HepG2 (cell line): Measurements from ENCODE around the gene OR1E1. TPM values are rescaled to one million over a fixed set of nuclear protein-coding genes. Genes with fewer than 3 reads are reported as not detected.
A peak's percentile ranks its signal among the peaks of the same experiment; 100 is the strongest.
"Not testable (repeated sequence)": the region's sequence is repeated elsewhere in the genome, so short reads cannot be mapped to it uniquely, and the experiment has no call there.

Experiments used
- ATAC-seq: fragments of 200-7000 bp; cut with Tn5 transposase; 3 replicates; pipeline ENCODE4 v1.9.1; 2020; ENCODE audit warnings: mild to moderate bottlenecking, moderate library complexity
- BruUV-seq: library from RNA; stranded (reverse); fragments of 400-500 nt; replicated peaks from 2 replicates; lab custom pipeline; 2021; lab: Mats Ljungman, UMichigan
- CTCF ChIA-PET: fragments of 300-600 bp; formaldehyde crosslinking; extraction: SDS; loops from one replicate; lab custom pipeline; 2021; ENCODE audit warnings: low total read pairs, inconsistent platforms, low intra/inter-chr PET ratio; lab: Yijun Ruan, JAX
- POLR2A ChIA-PET: fragments of 350-600 bp; sonication (Branson Sonifier 250); formaldehyde crosslinking; loops from one replicate; lab custom pipeline; 2020; ENCODE audit warnings: antibody characterized with exemption, inconsistent platforms; lab: Yijun Ruan, JAX
- DNase-seq: peaks from one replicate; pipeline ENCODE4 v3.0.0-alpha.2; 2015; ENCODE audit warnings: low spot score
- FAIRE-seq: peaks from 3 replicates; lab custom pipeline; 2011; peaks lifted over from hg19 to GRCh38; lab: Jason Lieb, UNC
- H2AFZ ChIP-seq: one replicate; pipeline ENCODE4 v1.6.1; 2011; ENCODE audit warnings: low read length, inconsistent platforms
- H3K27ac ChIP-seq: fragments of 300-600 bp; 3 replicates; pipeline ENCODE4 v1.8.0; 2011; ENCODE audit warnings: mixed run types, mild to moderate bottlenecking, mixed read lengths, low read length, inconsistent platforms; ENCODE audit not compliant: insufficient read depth; ENCODE audit errors: extremely low read length
- H3K27me3 ChIP-seq, 2 experiments: fragments of 200-600 bp in 1 of 2; 2 replicates in 1 of 2; 3 replicates in 1 of 2; pipeline versions ENCODE4 v1.6.0 to v1.8.0; 2011; ENCODE audit warnings: low read length in 2 of 2, mild to moderate bottlenecking in 2 of 2, moderate library complexity in 2 of 2, inconsistent platforms in 1 of 2; ENCODE audit not compliant: insufficient read depth in 2 of 2, control insufficient read depth in 1 of 2
- H3K36me3 ChIP-seq, 2 experiments: fragments of 200-600 bp in 1 of 2; replicated peaks in 1 of 2; 2 replicates in 1 of 2; 3 replicates in 1 of 2; pipeline versions ENCODE4 v1.5.1 to v1.8.0; 2011; ENCODE audit warnings: low read length in 2 of 2, inconsistent platforms in 1 of 2; ENCODE audit not compliant: insufficient read depth in 2 of 2, control insufficient read depth in 1 of 2
- H3K4me1 ChIP-seq: 2 replicates; pipeline ENCODE4 v1.5.1; 2012; ENCODE audit warnings: low read length, inconsistent platforms; ENCODE audit not compliant: insufficient read depth
- H3K4me2 ChIP-seq: 2 replicates; pipeline ENCODE4 v1.6.0; 2011; ENCODE audit warnings: low read depth, low read length, inconsistent platforms
- H3K4me3 ChIP-seq, 3 experiments: fragments of 200-600 bp in 1 of 3; sonication (generic), shearing (Covaris generic) in 1 of 3; replicated peaks in 1 of 3; 2 replicates each; pipeline ENCODE4 v1.5.1; 2011 to 2016; ENCODE audit warnings: low read length in 3 of 3, inconsistent platforms in 2 of 3, low read depth in 2 of 3, mild to moderate bottlenecking in 2 of 3, control low read depth in 1 of 3, mixed read lengths in 1 of 3; ENCODE audit not compliant: insufficient read depth in 1 of 3
- H3K79me2 ChIP-seq: one replicate; pipeline ENCODE4 v1.6.1; 2011; ENCODE audit warnings: low read length, inconsistent platforms; ENCODE audit not compliant: insufficient read depth
- H3K9ac ChIP-seq: 2 replicates; pipeline ENCODE4 v1.6.0; 2011; ENCODE audit warnings: mild to moderate bottlenecking, low read depth, low read length, inconsistent platforms; ENCODE audit not compliant: insufficient read depth
- H3K9me3 ChIP-seq: 2 replicates; pipeline ENCODE4 v1.5.1; 2012; ENCODE audit warnings: mild to moderate bottlenecking, low read length
- H4K20me1 ChIP-seq: 2 replicates; pipeline ENCODE4 v1.6.0; 2011; ENCODE audit warnings: inconsistent platforms, mild to moderate bottlenecking, low read length, moderate library complexity; ENCODE audit not compliant: insufficient read depth
- CTCF ChIP-seq: sonication (generic); formaldehyde crosslinking; IDR thresholded peaks from 2 replicates; pipeline ENCODE4 v1.5.0; 2020; ENCODE audit warnings: mild to moderate bottlenecking, missing genetic modification reagents, moderate library complexity
- EHMT2 ChIP-seq: fragments of 200-600 bp; sonication (generic); IDR thresholded peaks from 2 replicates; pipeline ENCODE4 v1.7.0; 2017; ENCODE audit warnings: antibody characterized with exemption, low read depth, low read length, borderline replicate concordance
- HOXA9 ChIP-seq: sonication (generic); formaldehyde crosslinking; IDR thresholded peaks from 2 replicates; pipeline ENCODE4 v1.8.1; 2022; ENCODE audit warnings: missing genetic modification reagents, mild to moderate bottlenecking, moderate library complexity, borderline replicate concordance
- MIER2 ChIP-seq: IDR thresholded peaks from 2 replicates; pipeline ENCODE4 v1.6.1; 2016; ENCODE audit warnings: missing biosample characterization, missing genetic modification reagents
- RARA ChIP-seq: IDR thresholded peaks from 2 replicates; pipeline ENCODE4 v1.6.1; 2016; ENCODE audit warnings: missing genetic modification reagents, missing compliant biosample characterization
- REST ChIP-seq, 2 experiments: IDR thresholded peaks; 2 replicates each; pipeline ENCODE4 v1.6.1; 2011 to 2012; ENCODE audit warnings: low read length in 2 of 2, borderline replicate concordance in 1 of 2, low read depth in 1 of 2, mild to moderate bottlenecking in 1 of 2, moderate library complexity in 1 of 2
- WIZ ChIP-seq: sonication (generic); formaldehyde crosslinking; IDR thresholded peaks from 2 replicates; pipeline ENCODE4 v1.5.1; 2020; ENCODE audit warnings: mild to moderate bottlenecking, missing genetic modification reagents
- ZNF672 ChIP-seq: sonication (generic); formaldehyde crosslinking; IDR thresholded peaks from 2 replicates; pipeline ENCODE4 v1.8.1; 2022; ENCODE audit warnings: missing genetic modification reagents
- WGBS: methylation state at CpG from one replicate; pipeline ENCODE4 v1.1.6; 2017; ENCODE audit warnings: low lambda C conversion rate; 5-methylcytosine and 5-hydroxymethylcytosine counted together
- in situ Hi-C: cut with HindIII; loops from 2 replicates; pipeline ENCODE4 v1.10.0; 2017; ENCODE audit warnings: low pct_unique_long_range_greater_than_20kb; ENCODE audit not compliant: extremely low pct_ligation_motif_present
- intact Hi-C: fragments of 100-400 bp; cut with micrococcal nuclease; formaldehyde crosslinking; loops from one replicate; pipeline ENCODE4 v1.10.0; 2022; ENCODE audit not compliant: unreplicated experiment
- polyA plus RNA-seq, 8 experiments: library from polyadenylated mRNA; depleted of rRNA in 3 of 8; stranded (reverse) in 7 of 8; unstranded in 1 of 8; fragments of >200 nt; fragmentation: Illumina TruSeq in 4 of 8; extraction: Trizol in 4 of 8; gene quantifications; 2 replicates each; pipeline versions ENCODE4 v1.2.1 to v1.2.3, GENCODE V29; 2011 to 2016; ENCODE audit warnings: low read depth in 4 of 8, missing spikeins in 1 of 8, mixed read lengths in 1 of 8; ENCODE audit not compliant: insufficient read depth in 1 of 8
- total RNA-seq, 5 experiments: library from RNA; depleted of rRNA; stranded (reverse); fragments of >200 nt; fragmentation: Illumina TruSeq; extraction: Trizol; gene quantifications; 2 replicates each; pipeline ENCODE4 v1.2.3, GENCODE V29; 2016; ENCODE audit warnings: low read depth in 1 of 5

Gene OR1E1
- total and polyA plus RNA-seq, 2 of the 13 experiments (the other 11 are each of a cell fraction or from before 2014, with no cell fraction given): not detected

GRCh38 chr17:3397801-3398200 is 409 bp downstream of the OR1E1 start:
- DNase-seq (peak; percentile 8), ATAC-seq (peak; percentile 61)
- H3K9me3 ChIP-seq, H3K27me3 ChIP-seq, POLR2A ChIA-PET, CTCF ChIA-PET, H3K79me2 ChIP-seq, H2AFZ ChIP-seq, H4K20me1 ChIP-seq, BruUV-seq, H3K4me3 ChIP-seq, intact Hi-C loops, H3K4me2 ChIP-seq, in situ Hi-C loops, H3K4me1 ChIP-seq, FAIRE-seq, H3K36me3 ChIP-seq, H3K9ac ChIP-seq, H3K27ac ChIP-seq: not testable (repeated sequence)
- WGBS: 25% methylated on average over 7 of the region's 7 CpGs
- TF ChIP-seq EHMT2 (peak; percentile 78; the same call in 1 of the 2 replicates), MIER2 (peak; percentile 96), REST (IDR thresholded peaks at IDR 0.05; ENCODE audit: borderline replicate concordance in 1 of 2, low read depth in 1 of 2, low read length in 2 of 2) (peak; percentile 55 to 90), CTCF (CRISPR knock-in tag) (peak; percentile 23), RARA (CRISPR knock-in tag) (0 out of 2 replicates have a peak, but pooled peaks have one; percentile 22), ZNF672 (CRISPR knock-in tag) (0 out of 2 replicates have a peak, but pooled peaks have one; percentile 35), WIZ (CRISPR knock-in tag) (peak; percentile 79; the same call in 1 of the 2 replicates), HOXA9 (CRISPR knock-in tag) (0 out of 2 replicates have a peak, but pooled peaks have one; percentile 52)
- TF ChIP-seq, all 625 proteins: peak for 8; not testable (repeated sequence) for 617
